Activated gamma-delta T cell treated with Interleukin-2 at 50 U/mL for 16 hours (primary cell): ENCODE results near the gene DCC.

ENCODE experiments used
- DNase-seq: peaks from one replicate; pipeline ENCODE4 v3.0.0-alpha.2; 2020

Gene DCC

DNA sequence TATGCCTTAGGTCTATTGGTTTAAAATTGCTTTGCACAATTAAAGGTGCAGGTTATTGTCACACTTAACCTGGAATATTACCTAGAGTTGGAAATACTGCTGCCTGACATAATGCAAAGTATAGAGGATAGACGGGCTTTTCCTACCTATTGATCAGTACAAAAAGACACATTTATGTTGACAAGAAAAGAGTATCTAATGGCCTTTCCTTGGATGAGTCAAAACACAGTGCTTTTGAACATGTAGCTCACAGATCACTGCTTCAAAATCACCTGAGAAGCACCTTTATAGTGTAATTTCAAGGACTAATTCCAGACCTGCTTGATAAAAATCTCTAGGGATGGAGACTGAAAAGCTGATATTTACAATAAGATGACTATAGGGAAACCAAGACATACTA, 262.8 kb downstream of the DCC start:
- no peak for DNase-seq

DNA sequence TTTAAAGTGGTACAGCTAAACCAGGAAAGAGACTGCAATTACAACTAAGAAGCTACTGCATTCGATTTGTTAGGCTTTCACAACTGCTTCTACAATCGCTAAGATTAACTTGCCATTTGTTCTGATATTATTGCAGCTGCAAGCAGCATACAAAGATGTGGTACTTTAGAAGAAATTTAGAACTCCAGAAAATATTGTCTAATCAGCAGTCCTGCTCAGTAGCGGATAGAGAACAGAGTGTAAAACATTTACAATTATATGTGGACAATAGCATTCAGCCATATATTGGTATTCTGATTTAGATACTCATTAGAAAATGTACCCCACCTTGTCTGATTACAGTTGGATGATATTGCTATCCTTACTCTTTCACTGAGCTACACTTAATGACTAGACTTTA, 265.3 kb downstream of the DCC start:
- no peak for DNase-seq

DNA sequence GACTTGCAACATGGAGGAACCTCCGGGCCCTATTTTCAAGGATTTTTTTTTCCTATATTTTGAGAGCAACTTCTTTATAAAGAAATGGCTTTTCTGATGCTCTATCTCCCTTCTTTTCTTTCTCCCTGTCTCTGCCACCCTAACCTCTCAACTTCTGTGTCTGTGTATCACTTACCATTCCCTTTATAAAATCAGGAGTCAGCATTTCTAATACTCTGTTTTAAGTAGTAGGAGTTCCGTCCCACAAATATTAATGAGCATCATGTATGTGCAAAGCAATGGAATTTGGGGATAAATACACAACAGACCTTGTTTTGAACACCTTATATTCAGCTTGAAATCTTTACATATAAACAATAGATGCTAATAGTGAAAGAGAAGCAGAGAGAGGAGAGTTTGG, 268.0 kb downstream of the DCC start:
- DNase-seq: no peak

DNA sequence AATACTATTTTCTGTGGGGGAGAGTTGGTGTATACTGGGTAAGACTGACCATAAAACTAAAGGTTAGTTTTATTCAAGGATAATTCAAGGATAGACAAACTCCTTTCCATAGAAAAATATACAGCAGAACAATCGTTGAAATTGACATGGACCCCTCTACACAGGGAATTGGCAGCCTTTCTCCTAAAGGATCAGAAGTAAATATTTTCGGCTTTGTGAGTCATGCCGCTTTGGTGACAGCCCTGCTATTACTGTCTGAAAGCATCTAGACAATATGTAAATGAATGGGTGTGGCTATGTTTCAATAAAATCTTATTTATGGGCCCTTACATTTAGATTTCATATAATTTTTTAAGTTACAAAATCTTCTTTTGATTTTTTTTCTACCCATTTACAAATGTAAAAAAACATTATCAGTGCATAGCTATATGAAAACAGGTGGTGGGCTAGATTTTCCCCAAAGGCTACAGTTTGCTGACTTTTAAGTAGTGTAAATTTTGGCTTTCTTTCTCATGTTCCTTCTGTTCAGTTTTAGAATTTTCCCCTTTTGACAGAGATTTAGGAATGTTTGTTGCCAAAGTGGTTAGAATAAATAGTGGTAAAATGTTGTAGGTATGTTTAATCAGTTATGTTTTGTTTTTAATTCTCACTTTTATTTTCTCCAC, 270.6 kb downstream of the DCC start:
- no peak for DNase-seq

DNA sequence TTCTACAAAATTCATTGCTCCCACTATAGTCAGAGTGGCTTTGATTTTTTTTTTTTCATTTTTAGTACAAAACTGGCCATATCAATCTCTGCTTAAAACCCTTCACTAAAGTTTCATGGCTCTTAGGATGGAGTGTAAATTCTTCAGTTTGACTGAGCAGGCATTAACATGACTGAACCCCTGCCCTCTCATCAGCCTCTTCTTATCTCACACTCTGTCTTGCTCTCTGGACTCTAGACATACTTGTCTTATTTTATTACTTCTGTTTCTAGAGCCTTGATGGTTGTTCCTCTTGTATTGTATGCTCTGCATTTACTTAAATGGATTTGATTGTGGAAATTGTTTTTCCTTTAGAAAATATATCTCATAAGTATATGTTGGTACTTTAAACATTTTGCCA, 272.4 kb downstream of the DCC start:
- no peak for DNase-seq

DNA sequence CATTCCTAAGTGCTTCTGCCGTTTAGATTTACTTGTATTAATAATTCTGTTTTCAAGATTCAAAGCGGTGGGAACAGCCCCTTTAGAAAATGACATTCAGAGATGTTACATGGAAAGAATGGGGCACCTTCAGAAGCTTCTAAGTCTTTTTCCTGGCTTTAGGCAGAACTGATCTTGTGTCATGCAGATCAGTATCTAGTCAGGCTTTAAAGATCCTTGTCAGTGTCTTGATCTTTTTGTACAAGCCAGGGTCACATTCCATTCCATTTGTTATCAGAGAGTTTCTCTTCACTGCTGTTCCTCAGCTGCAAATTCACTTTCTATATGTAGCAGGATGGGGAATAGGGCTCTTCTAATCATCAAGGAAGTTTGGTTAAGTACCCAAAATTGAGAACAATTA, 275.3 kb downstream of the DCC start:
- no peak for DNase-seq

- DNase-seq: no peak
These were observed 275.9 kb downstream of the DCC start for GRCh38 chr18:52615943-52616342.

DNA sequence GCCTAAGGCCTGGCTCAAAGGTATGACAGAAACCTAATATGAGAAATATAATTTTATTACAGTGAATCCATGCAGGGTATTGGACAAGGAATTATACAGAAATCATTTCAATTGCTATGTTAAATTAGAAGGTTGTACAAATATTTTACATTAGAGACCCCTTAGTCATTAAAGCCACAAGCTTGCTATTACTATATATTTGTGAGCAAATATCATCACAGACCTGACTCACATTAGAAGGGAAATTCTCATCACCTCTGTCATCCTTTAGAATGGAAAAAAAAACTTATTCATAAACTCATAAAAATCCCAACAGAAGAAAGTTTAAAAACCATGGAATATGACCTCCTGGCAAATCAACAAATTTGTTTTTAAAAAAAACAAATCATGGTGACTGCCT, 277.9 kb downstream of the DCC start:
- DNase-seq: no peak

DNA sequence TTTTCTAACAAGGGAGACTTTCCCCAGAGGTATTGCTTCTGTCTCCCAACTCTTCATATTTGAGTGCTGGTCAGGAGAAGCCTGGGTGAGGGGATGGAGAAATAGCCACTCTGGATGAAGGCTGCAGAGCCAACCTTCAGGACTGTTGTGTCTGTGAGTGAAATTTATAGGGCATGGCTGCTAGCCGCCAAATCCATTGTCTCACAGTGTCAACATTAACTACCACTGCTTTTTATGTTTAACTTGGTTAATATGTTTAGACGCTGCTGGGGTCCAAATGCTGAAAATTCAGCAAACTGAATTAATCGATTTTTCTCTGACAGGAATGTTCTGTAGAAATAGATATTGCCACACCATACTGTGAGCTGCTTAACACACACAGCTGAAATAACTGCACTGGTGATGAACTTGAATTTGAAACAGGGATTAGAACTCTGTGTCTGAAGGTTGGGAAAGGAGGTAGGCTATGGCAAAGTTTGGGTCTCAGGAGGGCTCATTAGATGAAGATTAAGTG, 281.0 kb downstream of the DCC start:
- DNase-seq: no peak

DNA sequence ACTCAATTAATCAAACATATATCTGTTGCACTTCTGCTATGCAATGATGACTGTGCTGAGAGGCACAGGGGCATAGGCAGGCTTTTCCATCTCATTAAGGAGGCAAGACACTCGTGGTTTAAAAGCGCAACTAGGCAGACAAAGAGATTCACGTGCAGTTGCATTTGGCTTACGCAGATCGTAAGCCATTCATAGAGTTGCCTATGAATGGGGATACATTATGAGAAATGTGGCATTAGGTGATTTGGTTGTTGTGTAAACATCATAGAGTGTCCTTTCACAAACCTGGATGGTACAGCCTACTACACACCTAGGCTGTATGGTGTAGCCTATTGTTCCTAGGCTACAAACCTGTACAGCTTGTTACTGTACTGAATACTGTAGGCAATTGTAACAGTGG, 284.7 kb downstream of the DCC start:
- no peak for DNase-seq

DNA sequence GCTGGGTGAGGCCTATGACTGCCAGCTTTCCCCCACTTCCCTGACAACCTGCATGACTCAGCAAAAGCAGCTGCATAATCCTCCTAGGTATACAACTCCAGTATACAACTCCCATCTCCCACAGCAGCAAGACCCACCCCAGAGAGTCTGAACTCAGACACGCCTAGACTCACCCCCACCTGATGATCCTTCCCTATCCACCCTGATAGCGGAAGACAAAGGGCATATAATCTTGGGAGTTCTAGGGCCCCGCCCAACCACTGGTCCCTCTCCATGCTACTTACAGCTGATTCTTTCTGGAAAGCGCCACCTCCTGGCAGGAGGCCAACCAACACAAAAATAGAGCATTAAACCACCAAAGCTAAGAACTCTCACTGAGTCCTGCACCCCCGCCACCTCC, 296.5 kb downstream of the DCC start:
- DNase-seq: no peak

DNA sequence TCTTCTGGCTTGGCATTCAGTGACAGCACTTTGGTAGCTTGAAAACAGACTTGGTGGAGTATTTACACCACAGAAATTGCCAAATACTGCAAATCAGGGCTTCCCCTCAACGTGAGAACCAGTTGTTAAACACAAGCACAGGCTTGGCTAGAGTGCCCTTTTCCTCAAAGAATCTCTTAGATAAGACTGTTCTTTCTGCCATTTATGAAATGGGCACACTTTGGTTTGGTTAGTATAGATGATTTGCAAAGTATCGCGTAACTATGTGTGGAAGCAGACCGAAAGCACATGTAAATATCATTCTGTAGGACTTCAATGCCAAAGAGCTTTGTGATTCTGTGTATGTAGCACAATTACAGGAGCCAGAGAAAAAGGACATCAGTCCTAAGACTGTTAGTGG, 308.2 kb downstream of the DCC start:
- DNase-seq: no peak

DNA sequence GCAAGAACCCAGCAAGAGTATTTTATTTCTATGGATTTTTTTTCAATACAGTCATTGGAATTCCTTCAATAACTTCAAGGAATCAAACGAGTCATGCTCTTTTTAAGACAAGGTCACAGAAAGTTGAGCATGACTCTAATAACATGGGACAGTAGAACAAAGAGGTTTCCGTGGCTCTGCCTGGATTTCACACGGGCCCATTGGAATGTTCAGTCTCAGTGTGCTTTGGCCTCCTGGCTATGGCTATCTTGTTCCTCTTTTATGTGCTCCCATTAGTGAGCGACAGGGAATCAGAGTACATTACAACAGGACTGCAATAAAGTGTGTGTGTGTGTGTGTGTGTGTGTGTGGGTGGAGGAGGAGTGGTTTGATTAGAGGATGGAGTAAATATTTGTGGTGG, 312.4 kb downstream of the DCC start:
- DNase-seq: no peak

DNA sequence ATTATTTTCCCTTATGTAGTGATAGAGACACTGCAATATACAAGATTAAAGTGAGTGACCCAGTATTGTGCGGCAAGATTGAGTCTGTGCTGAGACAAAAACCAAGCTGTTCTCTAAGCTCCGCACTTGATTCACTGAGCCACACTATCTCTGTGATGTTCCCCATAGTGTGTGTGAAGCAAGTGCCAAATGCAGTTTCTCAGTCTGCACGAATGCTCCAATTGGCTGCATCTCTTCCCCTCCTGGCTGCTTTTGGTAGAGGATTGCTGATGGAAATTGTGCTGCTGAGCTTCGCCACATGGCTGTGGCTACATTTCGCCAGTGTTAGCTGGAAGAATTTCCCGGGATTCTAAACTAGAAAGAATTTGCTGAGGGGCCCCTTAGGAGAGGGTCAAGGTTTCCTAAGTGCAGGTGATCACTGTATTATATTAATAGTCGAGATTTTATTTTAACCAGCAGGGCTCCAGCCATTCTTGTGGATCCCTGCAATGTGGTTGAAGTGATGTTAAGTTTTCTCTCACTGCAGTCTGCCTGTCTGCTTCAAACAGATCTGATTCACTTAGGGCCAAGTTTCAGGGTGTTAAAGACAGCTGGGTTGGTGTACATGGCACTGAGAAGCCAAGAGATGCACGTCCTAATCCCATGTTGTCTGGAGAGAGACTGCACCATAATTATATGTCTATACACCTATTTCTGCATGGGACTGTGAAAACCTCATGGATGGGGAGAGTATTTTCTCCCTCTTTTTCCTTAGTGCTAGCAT, 317.2 kb downstream of the DCC start:
- DNase-seq: no peak

DNA sequence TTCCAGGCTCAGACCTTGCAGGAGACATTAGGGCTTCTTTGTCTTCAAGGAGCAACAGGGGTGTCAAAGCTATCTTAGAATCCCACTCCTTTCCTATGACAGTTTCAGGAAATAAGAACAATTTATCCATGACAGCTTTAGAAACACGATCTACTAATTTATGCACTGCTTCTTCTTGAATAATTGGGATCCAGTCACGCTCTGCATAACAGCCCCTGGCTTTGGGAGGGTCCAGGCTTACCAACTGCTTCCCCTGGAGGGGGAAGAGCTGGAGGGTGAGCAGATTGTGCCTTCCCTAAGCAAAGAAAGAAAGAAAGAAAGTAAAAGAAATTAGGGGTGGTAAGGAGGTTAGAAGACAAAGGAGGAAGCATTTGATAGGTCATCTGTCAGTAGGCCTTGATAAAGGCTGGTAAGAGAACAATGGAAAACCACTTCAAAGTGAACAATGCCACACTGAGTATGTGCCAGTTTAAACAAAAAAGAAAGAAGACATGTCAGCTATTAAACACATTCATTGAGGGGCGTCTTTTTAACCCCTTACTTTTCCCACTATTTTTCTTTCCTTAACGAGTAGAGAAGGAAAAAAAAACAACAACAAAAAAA, 327.6 kb downstream of the DCC start:
- no peak for DNase-seq

GRCh38 chr18:52670896-52671295, 330.9 kb downstream of the DCC start:
- no peak for DNase-seq

GRCh38 chr18:52678034-52678433, 338.0 kb downstream of the DCC start:
- DNase-seq: no peak

GRCh38 chr18:52678551-52678950, 338.6 kb downstream of the DCC start:
- DNase-seq: no peak

- DNase-seq: no peak
These were observed 339.4 kb downstream of the DCC start for GRCh38 chr18:52679354-52679753.

DNA sequence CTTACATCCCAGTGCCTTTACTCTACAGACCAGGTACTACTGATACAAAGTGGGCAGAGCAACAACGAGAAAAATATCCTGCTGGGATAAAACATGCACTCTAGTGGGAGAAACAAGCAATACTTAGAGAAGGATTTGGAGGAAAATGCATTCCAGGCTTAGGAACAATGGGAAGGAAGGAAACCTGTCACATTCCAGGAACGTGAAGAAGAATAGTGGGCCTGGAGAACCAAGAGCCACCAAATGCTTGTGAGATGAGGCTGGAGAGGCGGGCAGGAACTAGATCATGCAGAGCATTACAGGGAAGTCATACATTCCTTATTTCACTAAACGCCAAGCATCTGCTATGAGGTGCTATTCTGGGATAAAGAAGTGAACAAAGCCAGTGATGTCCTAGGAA, 342.3 kb downstream of the DCC start:
- no peak for DNase-seq

GRCh38 chr18:52685316-52685715, 345.3 kb downstream of the DCC start:
- no peak for DNase-seq

DNA sequence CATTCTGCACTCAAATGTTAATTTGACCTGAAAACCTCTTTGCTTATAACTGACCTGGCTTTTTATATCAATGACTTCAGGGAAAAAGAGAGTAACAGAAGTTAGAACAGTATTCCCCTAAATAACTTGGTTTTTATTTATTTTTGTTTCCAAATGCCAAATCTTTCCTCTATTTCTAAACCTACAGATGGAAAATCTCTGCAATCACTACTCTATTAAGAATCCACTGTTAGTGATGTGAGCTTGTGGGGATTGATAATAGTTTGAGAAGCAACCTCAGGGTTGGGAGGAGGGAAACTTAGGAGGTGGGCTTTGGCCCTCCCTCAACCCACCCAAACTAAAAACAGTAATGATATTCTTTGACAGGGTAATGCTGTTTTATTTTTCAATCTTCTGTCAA, 351.8 kb downstream of the DCC start:
- DNase-seq: no peak

GRCh38 chr18:52694804-52695203, 354.8 kb downstream of the DCC start:
- DNase-seq: no peak

DNA sequence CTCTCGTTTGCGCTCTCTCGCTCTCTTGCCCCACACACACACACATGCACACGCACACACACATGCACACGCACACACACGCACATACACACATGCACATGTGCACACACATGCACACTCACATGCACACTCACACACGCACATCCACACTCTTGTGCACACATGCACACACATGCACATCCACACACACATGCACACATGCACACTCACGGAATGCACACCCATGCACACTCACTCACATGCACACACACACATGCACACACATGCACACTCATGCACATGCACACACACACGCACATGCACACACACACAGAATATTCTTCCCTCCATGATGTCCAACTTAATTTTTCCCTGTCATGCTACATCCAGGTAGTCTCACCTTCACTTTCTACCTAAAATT, 360.1 kb downstream of the DCC start:
- DNase-seq: no peak
